Activated CD8-positive, alpha-beta T cell treated with anti-CD3 and anti-CD28 coated beads for 36 hours (primary cell): Measurements from ENCODE around the gene SOX5. TPM values are rescaled to one million over a fixed set of nuclear protein-coding genes. Genes with fewer than 3 reads are reported as not detected.
"Not testable (repeated sequence)": the region's sequence is repeated elsewhere in the genome, so short reads cannot be mapped to it uniquely, and the experiment has no call there.

Experiments
- ATAC-seq: fragments of 200-7000 bp; cut with Tn5 transposase; one replicate; pipeline ENCODE4 v1.10.0; 2021; ENCODE audit warnings: mild to moderate bottlenecking, moderate library complexity
- CTCF ChIA-PET: fragments of 350-600 bp; sonication (Branson Sonifier 250); formaldehyde crosslinking; loops from one replicate; lab custom pipeline; 2021; ENCODE audit warnings: antibody characterized with exemption; lab: Charles Lee
- POLR2A ChIA-PET: fragments of 350-600 bp; sonication (Branson Sonifier 250); formaldehyde crosslinking; loops from one replicate; lab custom pipeline; 2021; ENCODE audit warnings: antibody characterized with exemption; lab: Charles Lee
- DNase-seq: peaks from one replicate; pipeline ENCODE4 v3.0.0-alpha.2; 2020
- H3K27ac Mint-ChIP-seq: one replicate; pipeline ENCODE4 v1.8.0; 2021; ENCODE audit warnings: mild to moderate bottlenecking, mixed read lengths
- H3K27me3 Mint-ChIP-seq: one replicate; pipeline ENCODE4 v1.8.0; 2021; ENCODE audit warnings: mixed read lengths
- H3K36me3 Mint-ChIP-seq: one replicate; pipeline ENCODE4 v1.8.0; 2021; ENCODE audit warnings: low read depth, mixed read lengths
- H3K4me1 Mint-ChIP-seq: one replicate; pipeline ENCODE4 v1.8.0; 2021; ENCODE audit warnings: low read depth, mixed read lengths
- H3K4me3 Mint-ChIP-seq: one replicate; pipeline ENCODE4 v1.8.0; 2021; ENCODE audit warnings: mild to moderate bottlenecking, moderate library complexity, mixed read lengths
- H3K9me3 Mint-ChIP-seq: one replicate; pipeline ENCODE4 v1.8.0; 2021; ENCODE audit warnings: mixed read lengths
- CTCF ChIP-seq: fragments of 200-600 bp; IDR thresholded peaks from one replicate; pipeline ENCODE4 v1.8.0; 2022; ENCODE audit warnings: antibody characterized with exemption, mild to moderate bottlenecking
- intact Hi-C: fragments of 100-400 bp; cut with micrococcal nuclease; formaldehyde crosslinking; loops from one replicate; pipeline ENCODE4 v1.10.0; 2022
- total RNA-seq, 2 experiments: library from RNA; stranded (reverse); gene quantifications; one replicate each; pipeline ENCODE4 v1.2.3, GENCODE V29; 2021

SOX5 gene
- total RNA-seq, 2 experiments from 2014 or later, result not detected

GRCh38 chr12:23528316-23528715, 421.2 kb downstream of the SOX5 start:
- Mint-ChIP-seq H3K27ac (no peak overlapping the region), H3K4me3 (no peak overlapping the region), H3K27me3 (no peaks in the 10 kb centered on the region), H3K4me1 (no peaks in the 10 kb centered on the region), H3K36me3 (no peaks in the 10 kb centered on the region), H3K9me3 (peaks cover 2% of the 10 kb centered on the region)
- intact Hi-C loops, result no loop called here
- CTCF ChIA-PET, result no interaction called here
- no peak for TF ChIP-seq CTCF
- DNase-seq (no peak), ATAC-seq (no peak)
- POLR2A ChIA-PET, result no interaction called here

GRCh38 chr12:23525450-23526072, 423.9 kb downstream of the SOX5 start:
- no peak for TF ChIP-seq CTCF
- intact Hi-C loops, result no loop called here
- ChIA-PET POLR2A (no interaction called here), CTCF (interaction anchor here (1.2 kb wide), 1 partner anchor 23 kb away, joined by 3 read pairs; no protein-coding TSS in a partner anchor)
- no peak for ATAC-seq
- no peak overlapping the region for H3K4me3 Mint-ChIP-seq
- no peaks in the 10 kb centered on the region for H3K36me3 Mint-ChIP-seq
- no peaks in the 10 kb centered on the region for H3K9me3 Mint-ChIP-seq
- DNase-seq, result no peak
- H3K4me1 Mint-ChIP-seq, result no peaks in the 10 kb centered on the region
- H3K27me3 Mint-ChIP-seq, result no peaks in the 10 kb centered on the region
- no peak overlapping the region for H3K27ac Mint-ChIP-seq

GRCh38 chr12:23523339-23523738, 426.1 kb downstream of the SOX5 start:
- intact Hi-C loops, result no loop called here

GRCh38 chr12:23519444-23519843, 430.0 kb downstream of the SOX5 start:
- POLR2A ChIA-PET, H3K4me3 Mint-ChIP-seq, H3K4me1 Mint-ChIP-seq, H3K27me3 Mint-ChIP-seq, intact Hi-C loops, H3K9me3 Mint-ChIP-seq, H3K27ac Mint-ChIP-seq, H3K36me3 Mint-ChIP-seq, DNase-seq, CTCF ChIA-PET, ATAC-seq: not testable (repeated sequence)

More at GRCh38 chr12:23523339-23523738, 426.1 kb downstream of the SOX5 start:
- no peaks in the 10 kb centered on the region for H3K36me3 Mint-ChIP-seq
- ChIA-PET CTCF (no interaction called here), POLR2A (no interaction called here)
- no peaks in the 10 kb centered on the region for H3K4me1 Mint-ChIP-seq
- H3K27ac Mint-ChIP-seq, result no peak overlapping the region
- no peaks in the 10 kb centered on the region for H3K9me3 Mint-ChIP-seq
- no peak overlapping the region for H3K4me3 Mint-ChIP-seq
- DNase-seq (no peak), ATAC-seq (no peak)
- TF ChIP-seq CTCF, result no peak
- no peaks in the 10 kb centered on the region for H3K27me3 Mint-ChIP-seq

GRCh38 chr12:23515785-23516184, 433.7 kb downstream of the SOX5 start:
- not testable (repeated sequence) for H3K4me1 Mint-ChIP-seq, H3K27ac Mint-ChIP-seq, H3K36me3 Mint-ChIP-seq

GRCh38 chr12:23510484-23510883, 439.0 kb downstream of the SOX5 start:
- ATAC-seq, result no peak

More at GRCh38 chr12:23515785-23516184, 433.7 kb downstream of the SOX5 start:
- CTCF ChIA-PET, H3K27me3 Mint-ChIP-seq, intact Hi-C loops, ATAC-seq, POLR2A ChIA-PET, H3K4me3 Mint-ChIP-seq, DNase-seq, H3K9me3 Mint-ChIP-seq: not testable (repeated sequence)

GRCh38 chr12:23509832-23510231, 439.6 kb downstream of the SOX5 start:
- not testable (repeated sequence) for H3K4me1 Mint-ChIP-seq

More at GRCh38 chr12:23510484-23510883, 439.0 kb downstream of the SOX5 start:
- POLR2A ChIA-PET, result no interaction called here
- Mint-ChIP-seq H3K4me1 (no peaks in the 10 kb centered on the region), H3K36me3 (no peaks in the 10 kb centered on the region), H3K4me3 (no peak overlapping the region), H3K27ac (no peak overlapping the region), H3K9me3 (peaks cover 2% of the 10 kb centered on the region), H3K27me3 (no peaks in the 10 kb centered on the region)
- intact Hi-C loops, result no loop called here
- no peak for DNase-seq
- TF ChIP-seq CTCF, result no peak
- CTCF ChIA-PET, result no interaction called here

GRCh38 chr12:23507785-23508184, 441.7 kb downstream of the SOX5 start:
- H3K4me1 Mint-ChIP-seq, intact Hi-C loops, ATAC-seq, H3K36me3 Mint-ChIP-seq, H3K27me3 Mint-ChIP-seq, DNase-seq, POLR2A ChIA-PET, H3K27ac Mint-ChIP-seq, CTCF ChIA-PET, H3K4me3 Mint-ChIP-seq, H3K9me3 Mint-ChIP-seq: not testable (repeated sequence)

More at GRCh38 chr12:23509832-23510231, 439.6 kb downstream of the SOX5 start:
- H3K27ac Mint-ChIP-seq, H3K36me3 Mint-ChIP-seq, H3K27me3 Mint-ChIP-seq, ATAC-seq, H3K9me3 Mint-ChIP-seq, intact Hi-C loops, POLR2A ChIA-PET, H3K4me3 Mint-ChIP-seq, DNase-seq, CTCF ChIA-PET: not testable (repeated sequence)
